GM12891 (cell line): ENCODE measurements around the gene VPS52.

Source experiments
- PAX5 ChIP-seq: IDR thresholded peaks from 2 replicates; pipeline ENCODE4 v1.6.1; 2011; ENCODE audit warnings: low read length, moderate library complexity, mild to moderate bottlenecking; ENCODE audit not compliant: insufficient read depth, severe bottlenecking
- POLR2A ChIP-seq: IDR thresholded peaks from 2 replicates; pipeline ENCODE4 v1.6.1; 2011; ENCODE audit warnings: low read depth, low read length, control low read depth
- POLR2AphosphoS5 ChIP-seq: IDR thresholded peaks from 2 replicates; pipeline ENCODE4 v1.6.1; 2011; ENCODE audit warnings: low read depth, low read length, control low read depth
- POU2F2 ChIP-seq: IDR thresholded peaks from 2 replicates; pipeline ENCODE4 v1.6.1; 2011; ENCODE audit warnings: low read depth, mild to moderate bottlenecking, control low read depth, low read length, moderate library complexity
- SPI1 ChIP-seq: IDR thresholded peaks from 2 replicates; pipeline ENCODE4 v1.6.1; 2011; ENCODE audit warnings: low read depth, low read length, control low read depth
- TAF1 ChIP-seq: IDR thresholded peaks from 2 replicates; pipeline ENCODE4 v1.6.1; 2011; ENCODE audit warnings: low read depth, low read length, control low read depth

DNA sequence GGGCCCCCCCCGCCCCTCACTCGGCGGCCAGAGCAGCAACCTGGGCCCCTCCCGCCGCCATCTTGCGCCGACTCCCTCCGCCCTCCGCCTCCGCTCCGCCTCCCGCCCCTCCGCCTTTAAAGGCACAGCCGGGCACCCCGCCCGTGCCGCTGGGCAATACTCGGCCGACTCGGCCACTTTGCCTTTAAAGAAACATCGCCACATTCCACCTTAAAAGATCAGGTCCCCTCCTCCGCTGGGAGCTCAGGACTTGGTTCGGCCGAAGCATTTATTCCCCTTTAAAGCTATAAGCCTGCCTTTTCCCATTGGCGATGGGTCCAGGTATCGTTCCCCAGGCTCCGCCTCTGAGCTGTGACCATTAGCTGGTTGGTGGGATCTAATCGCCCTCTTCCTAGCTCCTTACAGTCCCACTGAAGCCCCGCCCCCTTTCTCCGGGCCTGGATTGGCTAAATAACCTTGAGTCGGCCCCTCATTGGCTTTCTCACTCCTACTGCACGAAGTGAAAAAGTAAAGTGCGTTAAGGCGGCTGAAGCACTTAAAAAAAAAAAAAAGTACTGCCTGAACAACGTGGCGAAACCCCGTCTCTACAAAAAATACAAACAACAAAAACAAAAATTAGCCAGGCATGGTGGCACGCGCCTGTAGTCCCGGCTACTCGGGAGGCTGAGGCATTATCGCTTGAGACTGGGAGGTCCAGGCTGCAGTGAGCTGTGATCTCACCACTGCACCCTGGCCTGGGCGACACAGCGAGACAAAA, 46.2 kb upstream of the VPS52 start, which contains the start of gene ZBTB22:
- peak; percentile 44; the same call in 1 of the 2 replicates for TF ChIP-seq POLR2A
- TF ChIP-seq POLR2AphosphoS5: no peak
- no peak for TF ChIP-seq PAX5
- no peak for TF ChIP-seq TAF1
- TF ChIP-seq SPI1: no peak
- no peak for TF ChIP-seq POU2F2
